ENCODE results near the gene C1orf232.

Gene C1orf232

DNA sequence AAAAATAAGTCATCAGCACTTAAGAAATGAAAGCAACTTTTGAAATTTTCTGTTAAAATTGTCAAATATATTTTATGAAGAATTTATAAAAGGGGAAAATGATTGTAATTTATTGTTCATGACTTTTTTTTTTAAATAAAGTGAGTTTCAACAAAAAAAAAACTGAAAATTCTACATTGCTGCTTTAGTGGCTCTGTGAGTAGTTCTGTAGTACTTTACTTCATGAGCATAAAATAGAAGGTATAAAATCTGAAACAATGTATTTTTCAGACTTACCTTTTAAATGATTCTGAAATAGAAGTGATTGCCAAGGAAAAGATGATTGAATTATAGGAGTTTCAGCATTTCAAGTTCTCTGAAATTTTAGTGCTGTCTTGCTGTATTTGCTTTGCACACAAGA, 43.4 kb downstream of the C1orf232 start:
- no peak for DNase-seq (ENCODE audit: low spot score)
- in situ Hi-C loops (cut with MboI; ENCODE audit: low sequenced_read_pairs, unreplicated experiment) = no loop called here
- TF ChIP-seq, protein P1, sequence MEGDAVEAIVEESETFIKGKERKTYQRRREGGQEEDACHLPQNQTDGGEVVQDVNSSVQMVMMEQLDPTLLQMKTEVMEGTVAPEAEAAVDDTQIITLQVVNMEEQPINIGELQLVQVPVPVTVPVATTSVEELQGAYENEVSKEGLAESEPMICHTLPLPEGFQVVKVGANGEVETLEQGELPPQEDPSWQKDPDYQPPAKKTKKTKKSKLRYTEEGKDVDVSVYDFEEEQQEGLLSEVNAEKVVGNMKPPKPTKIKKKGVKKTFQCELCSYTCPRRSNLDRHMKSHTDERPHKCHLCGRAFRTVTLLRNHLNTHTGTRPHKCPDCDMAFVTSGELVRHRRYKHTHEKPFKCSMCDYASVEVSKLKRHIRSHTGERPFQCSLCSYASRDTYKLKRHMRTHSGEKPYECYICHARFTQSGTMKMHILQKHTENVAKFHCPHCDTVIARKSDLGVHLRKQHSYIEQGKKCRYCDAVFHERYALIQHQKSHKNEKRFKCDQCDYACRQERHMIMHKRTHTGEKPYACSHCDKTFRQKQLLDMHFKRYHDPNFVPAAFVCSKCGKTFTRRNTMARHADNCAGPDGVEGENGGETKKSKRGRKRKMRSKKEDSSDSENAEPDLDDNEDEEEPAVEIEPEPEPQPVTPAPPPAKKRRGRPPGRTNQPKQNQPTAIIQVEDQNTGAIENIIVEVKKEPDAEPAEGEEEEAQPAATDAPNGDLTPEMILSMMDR (IDR thresholded peaks at IDR 0.05; ENCODE audit: borderline replicate concordance, control extremely low read depth, extremely low read depth, insufficient read depth, missing control alignments) = no peak

DNA sequence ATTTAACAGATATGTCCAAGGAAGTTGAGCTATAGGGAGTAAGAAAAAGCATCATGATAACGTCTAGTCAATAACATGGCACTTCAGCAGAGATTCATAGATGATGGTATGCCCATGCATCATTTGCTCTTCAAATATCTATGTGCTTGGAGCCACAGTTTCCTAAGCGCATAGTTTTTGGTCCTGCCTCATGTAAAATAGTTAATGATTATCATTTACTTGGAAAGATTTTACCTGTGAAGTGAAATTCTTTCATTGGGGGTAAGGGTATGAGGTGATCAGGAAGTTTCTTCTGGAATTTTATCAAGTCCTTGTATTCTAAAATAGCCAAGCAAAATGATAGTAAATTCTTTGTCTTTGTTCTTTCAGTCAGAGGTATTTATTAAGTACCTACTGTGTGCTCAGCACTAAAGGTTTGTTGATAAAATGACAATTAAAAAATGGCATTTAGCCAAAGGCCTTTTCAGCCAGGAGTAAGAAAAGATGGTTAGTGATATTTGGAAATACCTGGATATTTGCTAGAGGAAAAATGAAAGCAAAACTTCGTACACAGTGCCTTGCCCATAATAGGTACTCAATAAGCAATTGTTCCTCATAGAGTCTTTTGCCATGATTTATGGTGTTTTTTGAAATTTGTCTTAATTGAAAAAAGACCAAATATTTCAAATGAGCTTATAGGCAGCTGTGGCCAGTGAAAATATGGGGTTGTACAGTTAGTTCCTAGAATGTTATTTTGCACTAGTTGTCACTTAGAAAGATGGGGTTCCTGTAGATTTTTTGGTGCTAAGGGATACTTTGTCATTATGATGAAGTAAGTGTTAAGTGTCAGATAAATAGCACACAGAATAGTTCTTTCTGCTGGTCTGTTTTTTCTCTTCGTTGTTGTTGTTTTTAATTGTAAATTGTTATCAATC, 44.1 kb downstream of the C1orf232 start:
- TF ChIP-seq, protein P1 (IDR thresholded peaks at IDR 0.05; ENCODE audit: borderline replicate concordance, control extremely low read depth, extremely low read depth, insufficient read depth, missing control alignments) = no peak
- no peak for DNase-seq (ENCODE audit: low spot score)
- in situ Hi-C loops (cut with MboI; ENCODE audit: low sequenced_read_pairs, unreplicated experiment) = no loop called here

DNA sequence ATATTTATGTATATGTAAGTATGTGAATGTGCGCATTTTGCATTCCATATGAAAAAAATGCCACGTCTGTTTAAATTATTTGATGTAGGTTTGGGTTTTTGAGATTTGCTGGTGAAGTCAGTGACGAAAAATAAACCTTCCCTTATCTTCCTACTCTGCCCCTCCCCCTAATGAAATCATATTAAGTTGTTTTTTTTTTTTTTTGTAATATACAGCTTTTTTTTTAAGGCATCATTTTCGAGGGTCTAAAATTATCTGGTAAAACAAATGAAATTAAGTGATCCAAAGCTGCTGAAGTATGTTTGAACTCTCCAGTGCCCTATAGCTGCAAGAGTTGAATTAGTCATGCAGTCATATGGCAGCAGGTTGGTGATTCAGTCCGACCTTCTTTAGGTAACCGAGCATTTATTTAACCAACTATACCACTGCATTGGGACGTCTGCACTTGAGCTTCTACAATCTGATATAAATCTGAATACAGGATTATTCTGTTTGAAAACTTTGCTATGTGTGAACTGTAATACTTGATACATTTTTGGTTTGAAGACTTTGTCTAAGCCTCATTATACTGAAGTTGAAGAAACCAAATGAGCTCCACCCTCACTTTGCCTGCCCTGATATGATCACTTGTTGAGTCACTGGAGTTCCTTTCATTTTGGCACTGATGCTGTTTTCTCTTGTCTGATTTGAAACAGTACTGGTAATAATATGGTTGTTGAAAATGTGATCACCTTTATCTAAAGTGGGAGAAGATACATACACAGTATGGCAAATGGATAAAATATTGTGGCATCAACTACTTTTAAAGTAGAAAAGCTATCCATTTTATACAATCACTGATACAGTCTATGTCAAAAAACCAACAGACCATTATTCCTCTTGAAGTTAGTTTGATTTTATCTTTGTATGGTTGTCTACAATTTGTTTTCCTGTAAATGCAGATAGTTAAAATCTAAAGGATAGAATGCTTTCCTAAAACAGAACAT, 45.5 kb downstream of the C1orf232 start:
- in situ Hi-C loops (cut with MboI; ENCODE audit: low sequenced_read_pairs, unreplicated experiment) = no loop called here
- TF ChIP-seq, protein P1 (IDR thresholded peaks at IDR 0.05; ENCODE audit: borderline replicate concordance, control extremely low read depth, extremely low read depth, insufficient read depth, missing control alignments) = no peak
- DNase-seq (ENCODE audit: low spot score) = no peak

DNA sequence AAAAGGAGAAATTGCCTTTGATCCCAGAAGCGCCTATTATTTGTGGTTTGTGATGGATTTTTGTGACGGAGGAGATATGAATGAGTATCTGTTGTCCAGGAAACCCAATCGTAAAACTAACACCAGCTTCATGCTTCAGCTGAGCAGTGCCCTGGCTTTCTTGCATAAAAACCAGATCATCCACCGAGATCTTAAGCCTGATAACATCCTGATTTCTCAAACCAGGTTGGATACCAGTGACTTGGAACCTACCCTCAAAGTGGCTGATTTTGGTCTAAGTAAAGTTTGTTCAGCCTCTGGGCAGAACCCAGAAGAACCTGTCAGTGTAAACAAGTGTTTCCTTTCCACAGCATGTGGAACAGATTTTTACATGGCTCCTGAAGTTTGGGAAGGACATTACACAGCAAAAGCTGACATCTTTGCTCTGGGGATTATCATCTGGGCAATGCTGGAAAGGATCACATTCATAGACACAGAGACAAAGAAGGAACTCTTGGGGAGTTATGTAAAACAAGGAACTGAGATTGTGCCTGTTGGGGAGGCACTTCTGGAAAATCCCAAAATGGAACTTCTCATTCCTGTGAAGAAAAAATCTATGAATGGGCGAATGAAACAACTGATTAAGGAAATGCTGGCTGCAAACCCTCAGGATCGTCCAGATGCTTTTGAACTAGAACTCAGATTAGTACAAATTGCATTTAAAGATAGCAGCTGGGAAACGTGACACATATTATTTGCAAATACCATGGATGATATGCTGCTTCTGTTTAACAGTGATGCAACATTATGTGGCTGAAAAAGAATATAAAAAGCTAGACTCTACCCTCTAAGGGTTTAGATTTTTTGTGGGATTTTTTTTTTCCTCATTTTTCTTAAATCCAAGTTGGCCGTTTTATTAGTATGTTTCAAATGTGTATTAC, 46.6 kb downstream of the C1orf232 start:
- TF ChIP-seq, protein P1 (IDR thresholded peaks at IDR 0.05; ENCODE audit: borderline replicate concordance, control extremely low read depth, extremely low read depth, insufficient read depth, missing control alignments) = no peak
- in situ Hi-C loops (cut with MboI; ENCODE audit: low sequenced_read_pairs, unreplicated experiment) = no loop called here
- DNase-seq (ENCODE audit: low spot score) = no peak

DNA sequence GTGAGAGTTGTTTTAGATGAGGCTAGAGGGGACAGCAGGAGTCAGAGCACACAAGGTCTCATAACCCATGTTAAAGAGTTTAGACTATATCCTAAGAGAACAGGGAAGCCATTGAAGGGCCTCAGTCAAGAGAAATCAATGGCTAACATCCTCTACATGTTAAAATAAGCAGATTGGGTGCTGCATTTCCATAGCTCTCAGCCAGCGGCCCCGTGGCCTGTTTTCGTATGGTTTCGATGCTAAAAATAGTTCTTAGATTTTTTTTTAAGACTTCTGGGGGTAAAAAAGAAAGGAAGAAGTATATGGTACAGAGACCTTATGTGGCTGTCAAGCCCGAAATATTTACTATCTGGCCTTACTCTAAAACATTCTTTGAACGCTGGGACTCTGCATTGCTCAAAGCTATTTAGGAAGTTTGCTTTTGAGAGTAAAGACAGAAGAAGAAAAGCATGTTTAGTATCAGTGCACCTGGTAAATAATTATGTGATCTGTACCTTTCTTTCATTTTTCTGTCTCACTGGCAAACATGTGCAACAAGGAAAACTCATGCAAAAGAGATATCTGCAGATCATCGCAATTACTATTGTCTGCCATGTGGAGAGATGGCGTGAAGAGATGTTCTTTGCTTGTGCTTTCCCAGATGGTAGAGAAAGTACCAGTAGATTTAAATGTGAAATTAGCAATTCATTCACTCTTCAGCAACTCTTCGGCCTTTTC, 48.7 kb downstream of the C1orf232 start:
- no peak for DNase-seq (ENCODE audit: low spot score)
- TF ChIP-seq, protein P1 (IDR thresholded peaks at IDR 0.05; ENCODE audit: borderline replicate concordance, control extremely low read depth, extremely low read depth, insufficient read depth, missing control alignments) = no peak
- in situ Hi-C loops (cut with MboI; ENCODE audit: low sequenced_read_pairs, unreplicated experiment) = no loop called here
